AG10803 (cell line): ENCODE measurements around the gene SHISAL1.

Experiments used
- DNase-seq: peaks from one replicate; pipeline ENCODE4 v3.0.0; 2010; ENCODE audit warnings: low read depth
- H3K4me3 ChIP-seq: 2 replicates; pipeline ENCODE4 v1.5.1; 2011; ENCODE audit warnings: mild to moderate bottlenecking, low read length, control low read depth
- CTCF ChIP-seq: conservative IDR thresholded peaks from 2 replicates; pipeline ENCODE4 v1.5.1; 2011; ENCODE audit warnings: mild to moderate bottlenecking, low read length, control low read depth, inconsistent platforms

SHISAL1 gene

GRCh38 chr22:44225812-44226211 lies 86.9 kb downstream of the SHISAL1 start:
- DNase-seq, result no peak
- TF ChIP-seq CTCF, result no peak
- no peak overlapping the region for H3K4me3 ChIP-seq

GRCh38 chr22:44225091-44225689 lies 87.6 kb downstream of the SHISAL1 start:
- no peak overlapping the region for H3K4me3 ChIP-seq
- no peak for TF ChIP-seq CTCF
- no peak for DNase-seq

- no peak for TF ChIP-seq CTCF
- DNase-seq, result no peak
Observed at GRCh38 chr22:44224166-44224565, 88.6 kb downstream of the SHISAL1 start.

GRCh38 chr22:44221710-44222475 lies 90.9 kb downstream of the SHISAL1 start:
- no peak for TF ChIP-seq CTCF
- H3K4me3 ChIP-seq, result no peak overlapping the region
- DNase-seq, result no peak

More at GRCh38 chr22:44224166-44224565, 88.6 kb downstream of the SHISAL1 start:
- no peak overlapping the region for H3K4me3 ChIP-seq

GRCh38 chr22:44220727-44221680 lies 91.7 kb downstream of the SHISAL1 start:
- TF ChIP-seq CTCF, result no peak
- no peak for DNase-seq
- no peak overlapping the region for H3K4me3 ChIP-seq

- H3K4me3 ChIP-seq, result no peak overlapping the region
- TF ChIP-seq CTCF, result no peak
Observed at GRCh38 chr22:44219101-44219870, 93.5 kb downstream of the SHISAL1 start.

More at GRCh38 chr22:44219101-44219870, 93.5 kb downstream of the SHISAL1 start:
- DNase-seq, result no peak
